H1 (cell line): ENCODE measurements around the gene DNAJB11. TPM values are rescaled to one million over a fixed set of nuclear protein-coding genes. Genes with fewer than 3 reads are reported as not detected.

Experiments
- CTCF ChIA-PET: fragments of 300-600 bp; sonication (Branson Sonifier 250); formaldehyde crosslinking; loops from one replicate; lab custom pipeline; 2021; ENCODE audit not compliant: partially characterized antibody; lab: Charles Lee
- POLR2A ChIA-PET: fragments of 300-600 bp; sonication (Branson Sonifier 250); formaldehyde crosslinking; loops from one replicate; lab custom pipeline; 2021; ENCODE audit warnings: inconsistent platforms; ENCODE audit not compliant: partially characterized antibody; lab: Charles Lee
- DNase-seq, 2 experiments: peaks; one replicate each; pipeline versions ENCODE4 v3.0.0 to v3.0.0-alpha.2; 2010 to 2022; ENCODE audit warnings: low spot score in 2 of 2, low read depth in 1 of 2, mixed read lengths in 1 of 2
- FAIRE-seq: peaks from 2 replicates; lab custom pipeline; 2011; peaks lifted over from hg19 to GRCh38; lab: Jason Lieb, UNC
- H2AFZ ChIP-seq: 2 replicates; pipeline ENCODE4 v1.8.1; 2012; ENCODE audit warnings: low read length, inconsistent platforms
- H2AK5ac ChIP-seq: 2 replicates; pipeline ENCODE4 v1.6.1; 2013; ENCODE audit warnings: low read depth, low read length
- H2BK120ac ChIP-seq: replicated peaks from 2 replicates; pipeline ENCODE3; 2013; ENCODE audit warnings: low read depth, low read length, inconsistent platforms
- H2BK12ac ChIP-seq: 2 replicates; pipeline ENCODE4 v1.6.1; 2013; ENCODE audit warnings: low read depth, low read length
- H2BK15ac ChIP-seq: 2 replicates; pipeline ENCODE4 v1.6.1; 2013; ENCODE audit warnings: low read length
- H2BK20ac ChIP-seq: 2 replicates; pipeline ENCODE4 v1.6.1; 2013; ENCODE audit warnings: low read length
- H2BK5ac ChIP-seq: 2 replicates; pipeline ENCODE4 v1.6.1; 2013; ENCODE audit warnings: low read depth, low read length
- H3K14ac ChIP-seq: 2 replicates; pipeline ENCODE4 v1.6.1; 2013; ENCODE audit warnings: inconsistent platforms; ENCODE audit not compliant: insufficient read length
- H3K18ac ChIP-seq: 2 replicates; pipeline ENCODE4 v1.6.1; 2013; ENCODE audit warnings: low read length; ENCODE audit errors: extremely low read depth
- H3K23ac ChIP-seq: 2 replicates; pipeline ENCODE4 v1.6.1; 2013; ENCODE audit warnings: inconsistent platforms; ENCODE audit not compliant: insufficient read length
- H3K23me2 ChIP-seq: 2 replicates; pipeline ENCODE4 v1.6.1; 2013; ENCODE audit warnings: low read depth, low read length
- H3K27ac ChIP-seq: 2 replicates; pipeline ENCODE4 v1.6.1; 2011; ENCODE audit warnings: low read depth, low read length, inconsistent platforms
- H3K27me3 ChIP-seq, 4 experiments: replicated peaks in 1 of 4; 1 replicate in 1 of 4; 2 replicates in 3 of 4; pipeline versions ENCODE4 v1.6.1 to v1.8.1; 2011 to 2013; ENCODE audit warnings: low read length in 3 of 4, mild to moderate bottlenecking in 3 of 4, inconsistent platforms in 2 of 4, mixed read lengths in 2 of 4, moderate library complexity in 1 of 4; ENCODE audit not compliant: control insufficient read depth in 3 of 4, insufficient read depth in 3 of 4; ENCODE audit errors: extremely low read depth in 1 of 4
- H3K36me3 ChIP-seq, 4 experiments: 2 replicates each; pipeline versions ENCODE4 v1.6.1 to v1.8.1; 2011 to 2013; ENCODE audit warnings: mild to moderate bottlenecking in 4 of 4, low read length in 3 of 4, moderate library complexity in 2 of 4, control low read depth in 1 of 4, inconsistent platforms in 1 of 4; ENCODE audit not compliant: insufficient read depth in 4 of 4, control insufficient read depth in 2 of 4
- H3K4ac ChIP-seq: replicated peaks from 2 replicates; pipeline ENCODE3; 2013; ENCODE audit warnings: low read length, low read depth, mixed read lengths, inconsistent platforms; ENCODE audit not compliant: insufficient read length
- H3K4me1 ChIP-seq, 4 experiments: replicated peaks in 1 of 4; 1 replicate in 1 of 4; 2 replicates in 3 of 4; pipeline versions ENCODE4 v1.6.1 to v1.8.1; 2011 to 2013; ENCODE audit warnings: low read length in 3 of 4, inconsistent platforms in 2 of 4, mixed read lengths in 1 of 4; ENCODE audit not compliant: insufficient read depth in 4 of 4, control insufficient read depth in 3 of 4
- H3K4me2 ChIP-seq, 2 experiments: 2 replicates each; pipeline versions ENCODE4 v1.6.1 to v1.8.1; 2011 to 2013; ENCODE audit warnings: low read depth in 2 of 2, low read length in 2 of 2, control low read depth in 1 of 2, inconsistent platforms in 1 of 2, mild to moderate bottlenecking in 1 of 2; ENCODE audit not compliant: insufficient read depth in 1 of 2
- H3K4me3 ChIP-seq, 4 experiments: fragments of 200-600, 300-600 bp in 1 of 4; sonication (generic), shearing (Covaris generic), sonication (Bioruptor Twin) in 1 of 4; 2 replicates each; pipeline versions ENCODE4 v1.5.1 to v1.8.1; 2011 to 2016; ENCODE audit warnings: low read length in 4 of 4, low read depth in 3 of 4, control low read depth in 2 of 4, inconsistent platforms in 2 of 4, mild to moderate bottlenecking in 2 of 4, mixed read lengths in 1 of 4, moderate library complexity in 1 of 4; ENCODE audit not compliant: insufficient read depth in 2 of 4; ENCODE audit errors: extremely low read depth in 1 of 4
- H3K56ac ChIP-seq: replicated peaks from 2 replicates; pipeline ENCODE3; 2013; ENCODE audit warnings: low read depth, mild to moderate bottlenecking, mixed read lengths, low read length, inconsistent platforms; ENCODE audit not compliant: insufficient read length
- H3K79me1 ChIP-seq: 2 replicates; pipeline ENCODE4 v1.6.1; 2013; ENCODE audit warnings: low read depth, low read length, control low read depth
- H3K79me2 ChIP-seq, 2 experiments: 2 replicates each; pipeline versions ENCODE4 v1.6.1 to v1.8.1; 2012 to 2013; ENCODE audit warnings: low read length in 2 of 2, mild to moderate bottlenecking in 2 of 2, inconsistent platforms in 1 of 2; ENCODE audit not compliant: insufficient read depth in 2 of 2, control insufficient read depth in 1 of 2
- H3K9ac ChIP-seq, 4 experiments: replicated peaks in 1 of 4; 1 replicate in 1 of 4; 2 replicates in 3 of 4; pipeline versions ENCODE4 v1.6.1 to v1.8.1; 2011 to 2013; ENCODE audit warnings: low read depth in 3 of 4, low read length in 3 of 4, control low read depth in 2 of 4, mild to moderate bottlenecking in 2 of 4, moderate library complexity in 2 of 4, inconsistent platforms in 1 of 4; ENCODE audit errors: extremely low read depth in 1 of 4
- H3K9me3 ChIP-seq, 2 experiments: 2 replicates each; pipeline versions ENCODE4 v1.6.1 to v1.8.1; 2012 to 2013; ENCODE audit warnings: mild to moderate bottlenecking in 2 of 2, moderate library complexity in 2 of 2, control low read depth in 1 of 2, inconsistent platforms in 1 of 2, low read depth in 1 of 2, low read length in 1 of 2, mixed read lengths in 1 of 2; ENCODE audit not compliant: insufficient read depth in 2 of 2
- H4K20me1 ChIP-seq, 2 experiments: replicated peaks in 1 of 2; 2 replicates each; pipeline versions ENCODE3 to v1.8.1; 2011 to 2013; ENCODE audit warnings: inconsistent platforms in 2 of 2, low read length in 2 of 2, mild to moderate bottlenecking in 1 of 2; ENCODE audit not compliant: insufficient read depth in 2 of 2, control insufficient read depth in 1 of 2
- H4K5ac ChIP-seq: 2 replicates; pipeline ENCODE4 v1.6.1; 2013; ENCODE audit warnings: low read length, low read depth, mixed read lengths, inconsistent platforms; ENCODE audit not compliant: insufficient read length
- H4K8ac ChIP-seq: 2 replicates; pipeline ENCODE4 v1.8.0; 2013; ENCODE audit warnings: mild to moderate bottlenecking, moderate library complexity, low read length, inconsistent platforms; ENCODE audit not compliant: insufficient read depth; ENCODE audit errors: extremely low read depth
- H4K91ac ChIP-seq: replicated peaks from 2 replicates; pipeline ENCODE3; 2013; ENCODE audit warnings: low read length, mixed read lengths, inconsistent platforms; ENCODE audit not compliant: insufficient read length
- BCL11A ChIP-seq, 2 experiments: IDR thresholded peaks; one replicate each; pipeline ENCODE4 v1.6.1; 2011; ENCODE audit warnings: low read depth in 2 of 2, low read length in 2 of 2, mild to moderate bottlenecking in 2 of 2
- CBX8 ChIP-seq: fragments of 300-800, 300-1000 bp; sonication (generic); IDR thresholded peaks from 2 replicates; pipeline ENCODE4 v1.7.1; 2016; ENCODE audit warnings: low read depth, low read length, borderline replicate concordance
- RNF2 ChIP-seq: fragments of 200-900, 300-1000 bp; sonication (generic); IDR thresholded peaks from 2 replicates; pipeline ENCODE4 v1.7.1; 2016; ENCODE audit warnings: borderline replicate concordance, low read depth, mild to moderate bottlenecking, antibody characterized with exemption, low read length; ENCODE audit not compliant: poor library complexity, severe bottlenecking; ENCODE audit errors: missing control alignments
- WGBS, 2 experiments: shearing (Covaris generic) in 1 of 2; methylation state at CpG; one replicate each; pipeline versions ENCODE4 v1.1.6 to v1.1.7; 2013 to 2015; ENCODE audit warnings: low lambda C conversion rate in 2 of 2, mixed read lengths in 2 of 2, inconsistent platforms in 1 of 2, low coverage in 1 of 2, missing lambda C conversion rate in 1 of 2; ENCODE audit not compliant: insufficient replicate concordance in 2 of 2, insufficient coverage in 1 of 2, insufficient read length in 1 of 2; ENCODE audit errors: extremely low coverage in 1 of 2, missing lambda C conversion rate in 1 of 2; 5-methylcytosine and 5-hydroxymethylcytosine counted together
- polyA plus RNA-seq, 7 experiments: library from polyadenylated mRNA; depleted of rRNA in 3 of 7; stranded (reverse) in 5 of 7; unstranded in 2 of 7; fragments of >200 nt in 5 of 7; fragments of 200-250 nt in 2 of 7; gene quantifications; 1 replicate in 5 of 7; 2 replicates in 1 of 7; 4 replicates in 1 of 7; pipeline versions ENCODE4 v1.2.1 to v1.2.3, GENCODE V29; 2011 to 2013; ENCODE audit warnings: missing spikeins in 2 of 7, mixed read lengths in 2 of 7
- total RNA-seq: library from RNA; stranded (reverse); fragmentation: NEBNext Ultra II Directional; extraction: Animal tissue kit (Norgen Biotek cat#: 25700); gene quantifications from 2 replicates; pipeline ENCODE4 v1.2.1, GENCODE V29; 2021

Gene DNAJB11
- total and polyA plus RNA-seq, 2 of the 8 experiments (the other 6 are each of a cell fraction or from before 2014, with no cell fraction given): 14.6 to 63.9 TPM

DNA sequence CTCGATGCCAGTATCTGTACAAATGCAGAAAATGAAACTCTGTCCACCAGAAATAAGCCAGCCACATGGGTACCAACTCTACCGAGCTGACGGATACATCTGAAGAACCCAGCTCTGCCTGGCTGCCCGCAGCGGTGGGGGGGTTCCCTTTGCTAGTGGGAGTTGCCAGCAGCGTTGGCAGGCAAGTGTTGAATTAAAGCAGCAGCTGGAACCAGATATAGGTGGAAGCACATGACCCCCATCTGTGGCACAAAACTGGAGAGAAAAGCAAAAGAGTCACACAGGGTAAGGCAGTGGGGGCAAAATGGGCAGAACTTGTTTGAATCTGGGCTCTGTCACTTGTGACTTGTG lies 44.3 kb upstream of the DNAJB11 start:
- CTCF ChIA-PET: interaction anchor here (0.7 to 5.2 kb wide), 4 partner anchors 9 to 267 kb away, joined by 3 to 55 read pairs (median 6); no protein-coding TSS in a partner anchor

More for the DNA sequence above, 44.3 kb upstream of the DNAJB11 start:
- H2AFZ ChIP-seq: no peak overlapping the region
- POLR2A ChIA-PET: no interaction called here
- no peak overlapping the region for H3K4ac ChIP-seq
- no peak overlapping the region for H3K23ac ChIP-seq
- no peak overlapping the region for H3K4me3 ChIP-seq
- H3K56ac ChIP-seq: no peak overlapping the region
- no peak overlapping the region for H3K18ac ChIP-seq
- no peak overlapping the region for H2BK5ac ChIP-seq
- H3K4me2 ChIP-seq: no peak overlapping the region
- no peak overlapping the region for H3K27ac ChIP-seq
- no peak overlapping the region for H2BK15ac ChIP-seq
- WGBS, 2 experiments: 86% methylated on average over 6 of the region's 6 CpGs; no CpG with 5 or more reads in 1 of the 2 experiments
- no peaks in the 10 kb centered on the region; a peak in 1 of 7 replicates for H3K27me3 ChIP-seq
- H2AK5ac ChIP-seq: no peak overlapping the region
- H2BK12ac ChIP-seq: no peak overlapping the region
- H4K5ac ChIP-seq: no peak overlapping the region
- no peaks in the 10 kb centered on the region for H3K36me3 ChIP-seq
- no peak overlapping the region for H2BK120ac ChIP-seq
- no peak overlapping the region for H3K14ac ChIP-seq
- H4K20me1 ChIP-seq: no peaks in the 10 kb centered on the region
- no peak for DNase-seq
- H3K9me3 ChIP-seq: no peaks in the 10 kb centered on the region
- H3K79me2 ChIP-seq: no peaks in the 10 kb centered on the region
- H4K8ac ChIP-seq: no peak overlapping the region
- no peak overlapping the region for H2BK20ac ChIP-seq
- no peak overlapping the region for H4K91ac ChIP-seq
- H3K9ac ChIP-seq: no peak overlapping the region
- no peaks in the 10 kb centered on the region for H3K23me2 ChIP-seq
- no peaks in the 10 kb centered on the region for H3K79me1 ChIP-seq
- FAIRE-seq: no peak
- 0 out of 7 replicates have a peak, but pooled peaks cover 0 to 3% (median 0%) of the 10 kb centered on the region in 4 experiments for H3K4me1 ChIP-seq
- no peak for TF ChIP-seq RNF2
- no peak for TF ChIP-seq BCL11A (IDR thresholded peaks at IDR 0.05; ENCODE audit: low read depth in 2 of 2, low read length in 2 of 2)
- no peak for TF ChIP-seq CBX8
